Activated CD8-positive, alpha-beta memory T cell treated with anti-CD3 and anti-CD28 coated beads, Interleukin-2, amount 50 U/mL, for 4 hours (primary cell): ENCODE data around the gene UPF2.
"Not testable (repeated sequence)": the region's sequence is repeated elsewhere in the genome, so short reads cannot be mapped to it uniquely, and the experiment has no call there.

Source experiments
- DNase-seq: peaks from one replicate; pipeline ENCODE4 v3.0.0-alpha.2; 2020

UPF2 gene

GRCh38 chr10:12042797-12043651, at the start of gene UPF2:
Gene UPF2, minus strand, starts transcription at chr10:12042809. Its CDS starts 7,386 bp downstream, at chr10:12035423.
- peak; percentile 95 for DNase-seq

- no peak for DNase-seq
Measured at GRCh38 chr10:12091421-12091820, 48.8 kb upstream of the UPF2 start.

GRCh38 chr10:12088919-12089318, 46.3 kb upstream of the UPF2 start:
- no peak for DNase-seq

GRCh38 chr10:12081879-12082557, 39.4 kb upstream of the UPF2 start:
- no peak for DNase-seq

- DNase-seq: no peak
Measured at GRCh38 chr10:12081470-12081869, 38.9 kb upstream of the UPF2 start.

GRCh38 chr10:12077580-12078180, 35.1 kb upstream of the UPF2 start:
- no peak for DNase-seq

GRCh38 chr10:12073526-12073925, 30.9 kb upstream of the UPF2 start:
- DNase-seq: no peak

GRCh38 chr10:12071441-12071840, 28.8 kb upstream of the UPF2 start:
- not testable (repeated sequence) for DNase-seq

GRCh38 chr10:12068449-12069269, 26.1 kb upstream of the UPF2 start, which contains the start of gene DHTKD1:
Gene DHTKD1, plus strand, starts transcription at chr10:12068954. Its CDS starts 80 bp downstream, at chr10:12069034.
- DNase-seq: peak; percentile 99

- no peak for DNase-seq
Measured at GRCh38 chr10:12067336-12067735, 24.7 kb upstream of the UPF2 start.

- DNase-seq: no peak
Measured at GRCh38 chr10:12063483-12063818, 20.8 kb upstream of the UPF2 start.

- no peak for DNase-seq
Measured at GRCh38 chr10:12062754-12063482, 20.3 kb upstream of the UPF2 start.

GRCh38 chr10:12061124-12061523, 18.5 kb upstream of the UPF2 start:
- no peak for DNase-seq

GRCh38 chr10:12056748-12057147, 14.1 kb upstream of the UPF2 start:
- no peak for DNase-seq

- DNase-seq: no peak
Measured at GRCh38 chr10:12055732-12056131, 13.1 kb upstream of the UPF2 start.

- DNase-seq: no peak
Measured at GRCh38 chr10:12051241-12051640, 8.6 kb upstream of the UPF2 start.

GRCh38 chr10:12050528-12050927, 7.9 kb upstream of the UPF2 start:
- DNase-seq: no peak

GRCh38 chr10:12048547-12048946, 5.9 kb upstream of the UPF2 start:
- DNase-seq: no peak

GRCh38 chr10:12045596-12045995, 3.0 kb upstream of the UPF2 start:
- DNase-seq: no peak

- DNase-seq: peak; percentile 68
Measured at GRCh38 chr10:12042409-12042796, 206 bp downstream of the UPF2 start.

GRCh38 chr10:12041766-12042408, 722 bp downstream of the UPF2 start:
- DNase-seq: no peak
